AG10803 (cell line): ENCODE measurements around the gene SP9.
"Not testable (repeated sequence)": the region's sequence is repeated elsewhere in the genome, so short reads cannot be mapped to it uniquely, and the experiment has no call there.

Experiments used
- DNase-seq: peaks from one replicate; pipeline ENCODE4 v3.0.0; 2010; ENCODE audit warnings: low read depth
- H3K4me3 ChIP-seq: 2 replicates; pipeline ENCODE4 v1.5.1; 2011; ENCODE audit warnings: mild to moderate bottlenecking, low read length, control low read depth
- CTCF ChIP-seq: conservative IDR thresholded peaks from 2 replicates; pipeline ENCODE4 v1.5.1; 2011; ENCODE audit warnings: mild to moderate bottlenecking, low read length, control low read depth, inconsistent platforms

SP9 gene

GRCh38 chr2:174353004-174353403, 18.2 kb downstream of the SP9 start:
- DNase-seq = no peak
- H3K4me3 ChIP-seq = no peak overlapping the region
- no peak for TF ChIP-seq CTCF

- no peak for TF ChIP-seq CTCF
- H3K4me3 ChIP-seq = no peak overlapping the region
- DNase-seq = no peak
Observed at GRCh38 chr2:174356347-174356746, 21.6 kb downstream of the SP9 start.

- H3K4me3 ChIP-seq, DNase-seq: not testable (repeated sequence)
Observed at GRCh38 chr2:174359663-174360062, 24.9 kb downstream of the SP9 start.

GRCh38 chr2:174362949-174363348, 28.2 kb downstream of the SP9 start:
- H3K4me3 ChIP-seq = no peak overlapping the region
- TF ChIP-seq CTCF = no peak
- DNase-seq = no peak

- H3K4me3 ChIP-seq, DNase-seq: not testable (repeated sequence)
Observed at GRCh38 chr2:174363492-174364225, 28.9 kb downstream of the SP9 start.

- DNase-seq = no peak
- H3K4me3 ChIP-seq = no peak overlapping the region
- TF ChIP-seq CTCF = no peak
Observed at GRCh38 chr2:174364628-174365027, 29.9 kb downstream of the SP9 start.

GRCh38 chr2:174365571-174365970, 30.8 kb downstream of the SP9 start:
- no peak for TF ChIP-seq CTCF
- H3K4me3 ChIP-seq = no peak overlapping the region
- DNase-seq = no peak

- no peak for TF ChIP-seq CTCF
- no peak for DNase-seq
- no peak overlapping the region for H3K4me3 ChIP-seq
Observed at GRCh38 chr2:174368691-174369090, 33.9 kb downstream of the SP9 start.
